HEK293 (cell line): Measurements from ENCODE around the gene SPHK1.

ENCODE experiments used
- EGR2 ChIP-seq: fragments of 450-650 bp; formaldehyde crosslinking; IDR thresholded peaks from 2 replicates; pipeline ENCODE4 v1.5.1; 2016; ENCODE audit warnings: low read depth, missing biosample characterization, missing genetic modification characterization
- GLIS2 ChIP-seq: fragments of 450-650 bp; formaldehyde crosslinking; IDR thresholded peaks from 2 replicates; pipeline ENCODE4 v1.5.1; 2016; ENCODE audit warnings: missing biosample characterization, missing genetic modification characterization
- HOXA7 ChIP-seq: sonication (generic); formaldehyde crosslinking; IDR thresholded peaks from 2 replicates; pipeline ENCODE4 v1.8.1; 2022; ENCODE audit warnings: missing genetic modification reagents, borderline replicate concordance
- KLF10 ChIP-seq: fragments of 450-650 bp; IDR thresholded peaks from 2 replicates; pipeline ENCODE4 v1.5.1; 2018; ENCODE audit warnings: missing biosample characterization, mild to moderate bottlenecking, missing genetic modification characterization
- PATZ1 ChIP-seq: fragments of 450-650 bp; formaldehyde crosslinking; IDR thresholded peaks from 2 replicates; pipeline ENCODE4 v1.5.1; 2016; ENCODE audit warnings: missing biosample characterization, missing genetic modification characterization
- PRDM2 ChIP-seq: fragments of 450-650 bp; formaldehyde crosslinking; IDR thresholded peaks from 2 replicates; pipeline ENCODE4 v1.5.1; 2016; ENCODE audit warnings: missing biosample characterization, missing genetic modification characterization, borderline replicate concordance
- PRDM4 ChIP-seq: fragments of 450-650 bp; formaldehyde crosslinking; IDR thresholded peaks from 2 replicates; pipeline ENCODE4 v1.5.1; 2017; ENCODE audit warnings: missing biosample characterization, missing genetic modification characterization
- YY2 ChIP-seq: fragments of 450-650 bp; formaldehyde crosslinking; IDR thresholded peaks from 2 replicates; pipeline ENCODE4 v1.5.1; 2016; ENCODE audit warnings: missing biosample characterization, missing genetic modification characterization
- ZBTB1 ChIP-seq: fragments of 450-650 bp; formaldehyde crosslinking; IDR thresholded peaks from 2 replicates; pipeline ENCODE4 v1.5.1; 2016; ENCODE audit warnings: missing biosample characterization, missing genetic modification characterization
- ZBTB48 ChIP-seq: fragments of 450-650 bp; formaldehyde crosslinking; IDR thresholded peaks from 2 replicates; pipeline ENCODE4 v1.5.1; 2016; ENCODE audit warnings: missing biosample characterization, missing genetic modification characterization
- ZNF133 ChIP-seq: fragments of 450-650 bp; formaldehyde crosslinking; IDR thresholded peaks from 2 replicates; pipeline ENCODE4 v1.5.1; 2016; ENCODE audit warnings: missing biosample characterization, missing genetic modification characterization
- ZNF148 ChIP-seq: fragments of 450-650 bp; formaldehyde crosslinking; IDR thresholded peaks from 2 replicates; pipeline ENCODE4 v1.5.0; 2017; ENCODE audit warnings: missing biosample characterization, missing genetic modification characterization, borderline replicate concordance
- ZNF16 ChIP-seq: fragments of 450-650 bp; formaldehyde crosslinking; IDR thresholded peaks from 2 replicates; pipeline ENCODE4 v1.5.1; 2016; ENCODE audit warnings: low read depth, missing biosample characterization, missing genetic modification characterization
- ZNF174 ChIP-seq: fragments of 450-650 bp; formaldehyde crosslinking; IDR thresholded peaks from 2 replicates; pipeline ENCODE4 v1.5.0; 2017; ENCODE audit warnings: missing biosample characterization, mild to moderate bottlenecking, missing genetic modification characterization
- ZNF202 ChIP-seq: fragments of 450-650 bp; formaldehyde crosslinking; IDR thresholded peaks from 2 replicates; pipeline ENCODE4 v1.5.1; 2016; ENCODE audit warnings: missing biosample characterization, missing genetic modification characterization, borderline replicate concordance
- ZNF302 ChIP-seq: fragments of 450-650 bp; formaldehyde crosslinking; IDR thresholded peaks from 2 replicates; pipeline ENCODE4 v1.5.1; 2016; ENCODE audit warnings: missing biosample characterization, missing genetic modification characterization, low read depth
- ZNF311 ChIP-seq: fragments of 450-650 bp; formaldehyde crosslinking; IDR thresholded peaks from 2 replicates; pipeline ENCODE4 v1.5.1; 2017; ENCODE audit warnings: missing biosample characterization, missing genetic modification characterization, borderline replicate concordance
- ZNF513 ChIP-seq: fragments of 450-650 bp; IDR thresholded peaks from 2 replicates; pipeline ENCODE4 v1.5.1; 2018; ENCODE audit warnings: missing biosample characterization, missing genetic modification characterization
- ZNF529 ChIP-seq: fragments of 450-650 bp; formaldehyde crosslinking; IDR thresholded peaks from 2 replicates; pipeline ENCODE4 v1.5.1; 2017; ENCODE audit warnings: missing genetic modification characterization, missing biosample characterization; ENCODE audit not compliant: insufficient replicate concordance
- ZNF626 ChIP-seq: fragments of 450-650 bp; sonication (Bioruptor Pico); formaldehyde crosslinking; IDR thresholded peaks from 2 replicates; pipeline ENCODE4 v1.5.1; 2018; ENCODE audit warnings: missing biosample characterization, missing genetic modification characterization, inconsistent platforms
- ZNF670 ChIP-seq: fragments of 450-650 bp; formaldehyde crosslinking; IDR thresholded peaks from 2 replicates; pipeline ENCODE4 v1.5.1; 2016; ENCODE audit warnings: missing biosample characterization, missing genetic modification characterization, low read depth
- ZNF692 ChIP-seq: fragments of 450-650 bp; formaldehyde crosslinking; IDR thresholded peaks from 2 replicates; pipeline ENCODE4 v1.5.1; 2016; ENCODE audit warnings: missing biosample characterization, missing genetic modification characterization
- ZNF701 ChIP-seq: fragments of 450-650 bp; formaldehyde crosslinking; IDR thresholded peaks from 2 replicates; pipeline ENCODE4 v1.5.1; 2016; ENCODE audit warnings: missing biosample characterization, missing genetic modification characterization
- ZNF837 ChIP-seq: fragments of 450-650 bp; formaldehyde crosslinking; IDR thresholded peaks from 2 replicates; pipeline ENCODE4 v1.5.1; 2016; ENCODE audit warnings: missing biosample characterization, missing genetic modification characterization

Gene SPHK1

GRCh38 chr17:76353004-76353598, 31.3 kb upstream of the SPHK1 start (continued):
- no peak for TF ChIP-seq ZNF692 (tag by site-specific recombination)
- TF ChIP-seq PRDM2, result no peak
- no peak for TF ChIP-seq ZBTB1
- TF ChIP-seq ZNF302 (tag by site-specific recombination), result no peak
- TF ChIP-seq PRDM4 (tag by site-specific recombination), result no peak
- no peak for TF ChIP-seq ZNF311 (tag by site-specific recombination)
- no peak for TF ChIP-seq HOXA7 (CRISPR knock-in tag)
- no peak for TF ChIP-seq ZNF626 (tag by site-specific recombination)
- TF ChIP-seq ZNF174 (tag by site-specific recombination), result no peak
- no peak for TF ChIP-seq ZNF16 (tag by site-specific recombination)
- TF ChIP-seq EGR2, result 0 out of 2 replicates have a peak, but pooled peaks have one; percentile 6
- no peak for TF ChIP-seq ZNF701 (tag by site-specific recombination)
- no peak for TF ChIP-seq ZNF133
- no peak for TF ChIP-seq ZBTB48 (tag by site-specific recombination)
- TF ChIP-seq KLF10 (tag by site-specific recombination), result no peak
- no peak for TF ChIP-seq ZNF837
- TF ChIP-seq YY2 (tag by site-specific recombination), result no peak
- TF ChIP-seq ZNF513, result no peak
- TF ChIP-seq PATZ1 (tag by site-specific recombination), result peak; percentile 55
- TF ChIP-seq GLIS2, result peak; percentile 32; the same call in 1 of the 2 replicates
- TF ChIP-seq ZNF148 (tag by site-specific recombination), result no peak
- TF ChIP-seq ZNF202, result no peak
- no peak for TF ChIP-seq ZNF529 (tag by site-specific recombination)
- no peak for TF ChIP-seq ZNF670
